GM19328 (cell line): ENCODE data around the gene CRAT.

ENCODE experiments used
- ATAC-seq: cut with Tn5 transposase; IDR thresholded peaks from one replicate; pipeline ENCODE4 v1.9.1; 2021; ENCODE audit warnings: mild to moderate bottlenecking, moderate library complexity; ENCODE audit not compliant: unreplicated experiment

Gene CRAT

DNA sequence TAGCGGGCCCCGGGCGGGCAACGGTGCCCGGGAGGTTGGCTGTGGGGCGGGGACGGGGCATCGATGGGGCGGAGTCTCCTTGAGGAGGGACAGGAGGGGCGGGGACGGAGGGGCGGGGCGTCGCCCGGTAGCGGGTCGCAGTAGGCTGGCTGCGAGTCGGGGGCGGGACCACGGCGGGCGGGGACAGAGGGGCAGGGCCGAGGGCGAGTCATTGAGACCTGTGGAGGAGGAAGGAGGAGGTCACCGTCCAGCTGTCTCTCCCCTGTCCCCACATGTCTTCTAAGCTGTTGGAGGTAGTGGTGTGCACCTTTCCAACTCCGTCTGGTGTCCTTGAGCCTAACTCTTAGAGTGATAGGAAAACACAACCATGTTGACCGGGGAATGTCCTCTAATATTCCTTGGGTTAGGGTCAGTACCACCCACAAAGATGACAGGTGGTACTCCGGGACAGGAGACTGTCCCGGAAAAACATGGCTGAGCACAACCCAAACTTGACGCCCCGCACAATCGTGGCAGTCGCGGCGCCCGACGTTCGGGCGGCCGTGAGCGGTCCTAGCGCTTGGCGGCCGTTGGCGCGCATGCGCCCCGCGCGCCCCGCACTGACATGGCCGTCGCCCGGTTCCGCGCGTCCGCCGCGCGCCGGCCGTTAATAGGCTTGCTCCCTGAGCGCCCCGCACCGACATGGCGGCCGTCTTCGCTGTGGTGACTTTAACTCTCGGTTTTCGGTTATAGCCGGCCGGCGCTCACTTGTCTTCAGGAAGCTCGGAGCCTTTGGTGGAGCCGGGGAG, at the start of gene CRAT, which contains the start of gene PTPA:
Gene CRAT, minus strand, starts transcription at position 54 of the 788 bp plus-strand sequence. CDS start 284 bp downstream, outside the sequence.
Gene PTPA, plus strand, starts transcription at position 676 of the 788 bp plus-strand sequence. CDS start 186 bp downstream, outside the sequence.
- ATAC-seq = peak; percentile 75

DNA sequence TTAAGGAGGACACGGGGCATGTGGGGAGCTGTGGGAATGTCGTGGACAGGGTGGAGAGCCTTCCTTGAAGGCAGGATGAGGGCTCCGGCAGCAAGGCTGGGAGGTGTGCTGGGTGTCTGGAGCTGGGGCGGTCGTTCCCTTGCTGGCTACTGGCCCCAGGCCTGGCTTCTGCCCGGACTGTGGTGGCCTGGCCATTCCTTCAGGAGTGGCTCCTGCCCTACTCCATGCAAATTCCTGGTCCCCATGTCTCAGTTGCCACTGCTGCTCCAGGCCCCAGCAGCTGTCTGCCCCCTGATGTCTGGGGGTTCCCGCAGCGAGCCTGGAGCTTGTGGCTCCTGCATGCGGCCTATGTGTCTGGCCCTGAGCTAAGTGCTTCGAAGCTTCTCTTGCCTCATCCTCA, 45.6 kb upstream of the CRAT start:
- ATAC-seq = no peak

DNA sequence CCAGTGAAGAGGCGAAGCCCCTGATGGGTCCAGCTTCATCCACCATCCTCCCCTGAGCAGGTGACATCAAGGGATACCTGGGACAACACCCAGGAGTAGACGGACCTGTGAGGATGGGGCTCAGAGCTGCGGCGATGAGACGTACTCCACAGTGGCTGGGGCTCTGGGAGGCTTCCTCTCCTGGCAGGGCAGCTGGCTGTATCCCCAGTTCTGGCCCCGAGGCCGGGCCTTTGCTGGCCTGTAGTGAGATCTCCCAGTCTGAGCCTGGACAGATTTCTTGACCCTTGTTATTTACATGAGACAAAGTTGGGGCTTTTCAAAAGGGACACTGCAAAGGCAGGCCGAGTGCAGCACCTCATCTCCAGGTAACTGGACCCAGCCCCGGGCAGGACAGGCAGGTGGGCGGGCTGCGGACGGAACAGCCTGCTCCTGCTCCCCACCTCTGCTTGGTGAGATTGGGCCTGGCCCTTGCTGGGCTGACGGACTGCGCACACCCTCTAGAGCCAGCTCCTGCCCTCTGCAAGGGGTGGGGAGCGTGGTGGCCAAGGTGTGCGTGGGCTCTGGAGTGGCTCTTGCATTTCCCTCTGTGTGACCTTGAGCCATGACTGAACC, 44.4 kb upstream of the CRAT start:
- ATAC-seq = no peak

DNA sequence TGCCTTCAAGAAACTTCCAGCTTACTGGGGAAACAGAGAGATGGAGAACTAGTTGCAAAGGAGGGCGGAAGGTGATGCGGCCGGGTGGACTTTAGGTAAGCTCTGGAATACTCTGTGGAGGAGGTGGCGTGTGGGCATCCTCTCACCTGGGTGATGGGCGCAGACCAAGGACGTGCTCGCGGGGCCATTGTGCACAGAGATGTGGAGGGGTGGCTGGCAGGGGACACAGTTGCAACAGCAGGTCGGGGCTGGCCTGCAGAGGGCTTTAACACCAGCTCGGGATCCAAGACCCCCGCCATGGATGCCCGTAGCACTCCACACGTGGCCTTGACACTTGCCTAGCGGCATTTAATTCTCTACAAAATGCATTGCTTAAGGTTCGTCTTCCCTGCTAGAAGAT, 40.9 kb upstream of the CRAT start:
- no peak for ATAC-seq

DNA sequence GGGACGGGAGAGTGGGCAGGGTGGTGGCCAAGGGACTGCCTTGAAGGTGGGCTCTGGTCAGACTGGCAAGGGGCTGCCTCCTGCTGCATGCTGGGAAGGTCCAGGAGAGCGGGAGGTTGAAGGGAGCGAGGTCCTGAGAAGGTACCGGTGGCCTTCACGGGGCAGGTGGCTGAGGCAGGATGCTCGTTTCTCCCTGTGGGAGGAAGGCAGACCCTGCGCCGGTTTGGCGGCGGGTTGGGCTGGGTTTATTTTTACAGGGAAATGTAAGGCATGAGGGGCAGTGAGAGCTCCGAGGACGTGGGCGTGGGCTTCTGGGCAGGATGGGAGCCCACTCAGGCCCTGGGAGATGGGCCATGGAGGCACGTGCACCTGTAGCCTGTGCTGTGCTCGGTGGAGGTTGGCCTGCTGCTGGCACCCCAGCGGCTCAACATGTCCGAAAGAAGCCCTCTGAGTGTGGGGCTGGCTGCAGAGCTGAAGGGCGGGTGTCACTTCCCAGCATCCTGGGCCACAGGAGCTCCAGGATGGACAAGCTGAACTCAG, 40.1 kb upstream of the CRAT start:
- no peak for ATAC-seq

DNA sequence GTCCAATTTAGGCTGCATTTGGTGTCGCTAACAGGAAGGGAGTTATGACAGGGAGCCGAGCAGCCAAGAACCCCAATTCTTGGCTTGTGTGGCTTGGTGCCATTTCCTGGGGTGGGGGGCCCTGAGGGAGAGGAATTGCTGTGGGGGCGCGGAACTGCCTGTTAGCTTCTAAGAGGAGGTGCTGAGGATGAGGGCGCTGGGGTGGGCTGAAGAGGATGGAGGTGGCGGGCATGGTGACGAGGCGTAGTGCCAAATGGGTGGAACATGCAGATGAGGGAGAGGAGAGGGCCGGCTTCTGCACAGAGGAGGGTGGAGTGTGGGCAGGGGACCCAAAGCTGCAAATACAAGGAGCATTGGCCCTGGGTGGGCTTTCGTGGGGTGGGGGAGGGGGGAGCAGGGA, 39.5 kb upstream of the CRAT start:
- no peak for ATAC-seq

DNA sequence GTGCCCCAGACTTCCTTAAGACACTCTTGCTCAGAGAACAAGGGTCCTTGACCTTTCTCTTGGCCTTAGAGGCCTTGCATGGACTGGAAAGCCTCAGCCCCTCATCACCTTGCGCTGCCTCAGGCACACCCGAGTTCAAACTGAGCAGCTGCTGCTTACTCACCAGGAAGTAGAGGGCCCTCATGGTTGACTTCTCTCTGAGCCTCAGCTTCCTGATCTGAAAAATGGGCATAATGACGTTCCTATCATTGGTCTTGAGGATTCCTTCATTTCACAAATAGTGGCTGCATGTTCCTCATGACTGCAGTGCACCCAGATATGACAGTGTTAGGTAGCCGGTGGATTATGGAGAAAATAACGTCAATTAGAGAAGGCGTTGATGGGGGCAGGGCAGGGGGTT, 38.8 kb upstream of the CRAT start:
- no peak for ATAC-seq

DNA sequence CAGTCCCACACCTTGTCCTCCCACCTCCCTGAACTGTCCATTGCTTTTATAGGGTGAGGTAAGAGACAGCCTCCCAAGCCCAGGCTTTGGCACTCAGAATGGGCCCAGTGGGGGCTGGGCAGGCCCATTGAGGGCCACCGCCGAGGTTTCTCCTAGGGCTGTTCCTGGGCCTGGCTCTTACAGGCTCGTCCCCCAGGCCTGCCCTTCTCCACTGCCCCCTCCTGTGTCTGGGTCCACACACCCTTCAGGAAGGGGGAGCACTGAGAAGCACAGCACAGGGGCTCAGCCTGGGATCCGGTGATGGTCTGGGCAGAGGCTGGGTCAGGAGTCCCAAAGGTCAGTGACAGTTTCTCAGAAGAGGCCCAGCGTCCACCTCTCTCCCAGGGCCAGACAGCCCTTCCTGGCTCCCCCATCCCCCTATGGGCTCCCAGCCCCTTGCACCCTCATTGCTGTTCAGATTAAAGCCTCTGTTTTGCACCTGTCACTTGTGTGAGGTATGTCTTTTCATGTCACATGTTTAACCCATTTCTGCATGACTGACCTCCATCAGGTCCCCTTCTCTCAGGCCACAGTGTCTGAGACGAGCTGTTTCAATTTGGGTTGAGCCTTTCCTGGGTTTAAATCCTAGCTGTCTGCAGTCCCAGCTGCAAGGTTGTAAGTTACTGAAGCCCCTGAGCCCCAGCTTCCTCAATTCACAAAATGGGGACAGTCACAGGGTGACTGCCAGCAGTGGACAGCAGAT, 38.0 kb upstream of the CRAT start:
- ATAC-seq = no peak

DNA sequence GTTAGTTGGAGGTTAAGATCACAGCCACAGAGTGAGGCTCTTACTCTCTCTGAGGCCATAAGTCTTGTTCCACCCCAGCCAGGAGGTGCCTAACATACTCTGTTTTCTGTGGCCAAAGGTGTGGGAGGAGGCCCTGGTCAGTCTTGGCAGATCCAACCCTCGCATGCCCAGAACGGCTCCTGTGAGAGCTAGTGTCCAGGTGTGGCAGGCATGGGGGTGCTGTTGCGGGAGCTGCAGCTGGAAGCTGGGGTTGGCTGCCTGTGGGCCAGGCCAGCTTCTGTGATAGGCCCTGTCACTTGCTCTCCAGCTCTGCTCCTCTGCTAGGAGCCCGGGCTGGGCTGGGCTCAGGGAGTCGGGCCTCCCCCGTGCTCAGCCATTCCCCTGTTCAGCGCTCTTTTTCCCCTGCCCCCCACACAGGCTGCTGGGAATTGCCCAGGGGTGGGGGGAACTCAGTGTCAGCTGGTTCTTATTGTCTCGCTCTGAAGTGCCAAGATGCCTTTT, 35.9 kb upstream of the CRAT start:
- no peak for ATAC-seq

DNA sequence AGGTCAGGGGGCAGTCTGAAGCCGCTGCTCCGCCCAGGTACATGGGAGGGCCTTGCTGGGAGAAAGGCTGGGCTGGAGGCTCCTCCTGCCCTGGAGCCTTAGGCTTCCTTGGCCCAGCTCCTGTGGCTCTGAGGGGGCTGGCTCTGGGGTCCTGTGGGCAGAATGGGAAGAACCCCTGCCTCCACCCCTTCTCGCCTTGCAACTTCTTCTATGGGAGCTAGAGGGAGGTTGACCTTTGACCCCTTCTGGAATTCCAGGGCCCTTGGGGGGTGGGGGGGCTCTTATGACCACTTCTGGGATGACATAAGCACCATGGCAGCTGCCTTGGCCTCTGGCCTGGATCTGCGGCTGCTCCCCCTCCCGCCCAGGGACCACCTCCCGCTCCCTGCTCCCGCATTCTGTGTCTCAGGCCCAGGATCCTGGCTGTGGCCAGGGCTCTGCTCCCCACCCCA, 35.3 kb upstream of the CRAT start:
- ATAC-seq = no peak

DNA sequence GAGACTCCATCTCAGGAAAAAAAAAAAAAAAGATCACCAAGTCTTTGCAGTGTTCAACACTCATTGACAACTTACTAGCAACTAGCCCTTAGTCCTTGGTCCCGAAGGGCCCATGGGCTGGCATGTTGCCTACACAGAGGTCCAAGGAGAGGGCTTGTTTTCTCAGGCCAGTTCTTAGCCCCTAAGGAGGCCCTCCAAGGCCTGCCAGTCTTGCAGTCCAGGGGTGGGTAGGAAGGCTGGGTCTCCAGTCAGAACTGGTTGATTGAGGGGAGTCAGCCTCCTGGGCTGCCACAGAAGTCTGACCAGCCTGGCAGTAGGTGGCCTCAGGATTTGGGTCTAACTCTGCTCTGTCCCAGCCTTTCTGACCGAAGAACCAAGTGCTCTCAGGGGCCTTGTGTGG, 34.7 kb upstream of the CRAT start:
- no peak for ATAC-seq

DNA sequence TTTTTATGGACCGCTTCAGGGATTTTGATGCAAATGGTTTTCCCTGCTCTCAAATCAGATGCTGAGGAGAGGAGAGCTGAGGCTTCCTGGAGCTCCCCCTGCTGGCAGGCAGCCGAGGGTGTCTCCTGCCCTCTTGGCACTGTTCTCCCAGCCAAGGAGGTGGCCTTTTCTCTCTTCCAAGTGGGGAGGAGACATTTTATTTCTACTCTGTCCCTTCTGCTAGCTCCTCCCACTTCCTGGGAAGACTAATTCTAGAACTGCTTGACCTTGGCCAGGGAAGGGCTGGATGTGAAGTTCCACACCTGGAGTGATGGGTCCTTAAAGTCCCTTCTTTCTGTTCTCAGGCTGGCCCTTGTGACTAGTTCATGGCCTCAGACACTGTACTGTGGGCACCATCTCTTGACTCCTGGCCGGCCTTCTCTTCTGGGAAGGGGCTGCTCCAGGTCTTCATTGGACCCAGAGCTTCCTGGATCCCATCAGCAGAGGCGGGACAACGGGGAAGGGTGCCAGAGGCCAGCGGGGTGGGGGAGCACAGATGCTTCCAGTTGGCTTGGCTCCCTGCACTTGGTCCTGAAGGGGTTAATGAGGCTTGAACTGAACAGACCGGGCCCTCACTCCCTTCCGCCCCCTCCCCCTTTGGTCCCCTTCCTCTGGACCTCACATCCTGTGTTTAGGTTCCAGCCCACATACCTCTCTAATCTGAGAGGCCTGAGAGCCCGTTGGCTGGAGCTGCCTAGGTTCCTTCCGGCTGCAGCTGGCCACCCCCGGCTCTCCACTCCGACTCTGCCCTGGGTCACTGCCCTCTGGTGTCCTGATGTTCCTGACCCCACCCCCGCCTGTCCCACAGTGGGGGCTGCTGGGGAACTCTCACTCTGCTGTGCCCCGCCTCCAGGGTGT, 32.7 kb upstream of the CRAT start:
- no peak for ATAC-seq

DNA sequence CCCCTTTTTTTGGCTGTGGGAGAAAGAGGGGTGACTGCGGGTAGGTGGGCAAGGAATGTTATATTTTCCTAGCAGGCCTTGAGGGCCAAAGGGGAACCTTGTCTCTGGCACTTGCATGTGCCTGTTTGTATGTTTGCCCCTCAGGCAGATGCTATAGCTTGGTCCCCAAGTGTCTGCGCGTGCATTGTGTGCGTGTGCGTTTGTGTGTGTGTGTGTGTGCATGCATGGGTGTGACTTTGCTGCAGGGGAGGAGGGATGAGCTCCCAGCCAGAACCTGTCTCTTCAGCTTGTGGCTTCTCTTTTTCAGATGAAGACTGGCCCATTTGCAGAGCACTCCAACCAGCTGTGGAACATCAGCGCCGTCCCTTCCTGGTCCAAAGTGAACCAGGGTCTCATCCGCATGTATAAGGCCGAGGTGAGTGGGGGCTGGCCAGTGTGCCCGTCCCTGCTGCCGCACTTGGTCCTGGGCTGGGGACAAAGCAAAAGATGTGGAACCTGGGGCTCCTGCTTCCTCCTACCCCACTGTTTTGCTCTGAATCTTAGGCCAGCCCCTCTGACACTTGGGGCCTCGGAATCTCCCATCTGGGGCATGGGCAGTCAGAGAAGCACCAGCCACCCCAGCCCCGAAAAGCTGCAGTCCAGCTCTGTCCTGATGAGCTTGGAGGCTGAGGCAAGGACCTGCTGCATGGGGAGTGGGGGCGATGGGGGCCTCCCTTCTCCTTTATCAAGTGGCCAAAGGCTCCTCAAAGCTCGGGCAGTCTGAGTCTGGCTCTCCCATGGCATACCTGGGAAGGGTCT, 31.7 kb upstream of the CRAT start:
- no peak for ATAC-seq

DNA sequence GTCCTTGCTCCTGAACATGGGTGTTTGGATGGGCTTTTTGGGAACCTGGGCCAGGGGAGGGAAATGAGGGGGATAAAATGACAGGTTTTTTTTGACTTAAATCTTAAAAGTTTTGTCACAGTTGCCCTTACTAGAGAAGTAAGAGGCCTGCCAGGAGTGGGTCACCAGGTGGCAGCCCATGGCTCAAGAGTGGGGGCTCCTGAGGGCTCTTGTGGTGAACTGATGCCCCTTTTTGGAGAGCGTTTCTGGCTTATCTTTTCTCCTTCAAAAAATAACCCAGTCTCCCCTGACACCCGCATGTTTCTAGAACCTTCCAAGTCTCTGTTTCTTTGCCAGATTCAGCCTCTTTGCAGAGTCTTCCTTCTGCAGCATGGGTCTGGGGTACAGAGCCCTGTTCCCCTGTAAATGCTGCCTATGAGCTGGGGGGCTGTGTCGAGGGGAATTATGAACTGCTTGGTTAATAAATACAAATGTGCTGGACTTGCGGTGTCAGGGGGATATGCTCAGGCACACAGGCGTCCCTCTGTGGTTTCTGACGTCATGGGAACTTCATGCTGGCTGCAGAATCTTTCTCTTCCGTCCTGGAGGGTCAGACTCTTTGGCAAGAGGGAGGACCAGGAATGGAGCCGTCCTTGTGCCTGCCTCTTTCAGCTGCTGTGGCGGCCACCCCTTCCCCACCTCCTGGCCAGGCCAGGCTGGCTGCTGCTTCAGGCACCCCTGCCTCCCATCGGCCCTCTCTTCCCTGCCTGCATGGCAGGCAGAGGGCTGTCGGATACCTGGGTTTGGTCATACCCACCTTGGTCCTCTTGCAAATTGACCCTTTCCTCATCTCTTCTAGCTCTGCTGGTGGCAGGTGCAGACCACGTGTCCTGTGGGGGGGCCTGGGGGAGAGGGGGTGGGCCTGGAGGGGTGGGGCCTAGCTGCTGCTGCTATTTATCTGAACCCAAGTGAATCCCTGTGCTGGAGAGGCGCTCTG, 30.8 kb upstream of the CRAT start:
- no peak for ATAC-seq

DNA sequence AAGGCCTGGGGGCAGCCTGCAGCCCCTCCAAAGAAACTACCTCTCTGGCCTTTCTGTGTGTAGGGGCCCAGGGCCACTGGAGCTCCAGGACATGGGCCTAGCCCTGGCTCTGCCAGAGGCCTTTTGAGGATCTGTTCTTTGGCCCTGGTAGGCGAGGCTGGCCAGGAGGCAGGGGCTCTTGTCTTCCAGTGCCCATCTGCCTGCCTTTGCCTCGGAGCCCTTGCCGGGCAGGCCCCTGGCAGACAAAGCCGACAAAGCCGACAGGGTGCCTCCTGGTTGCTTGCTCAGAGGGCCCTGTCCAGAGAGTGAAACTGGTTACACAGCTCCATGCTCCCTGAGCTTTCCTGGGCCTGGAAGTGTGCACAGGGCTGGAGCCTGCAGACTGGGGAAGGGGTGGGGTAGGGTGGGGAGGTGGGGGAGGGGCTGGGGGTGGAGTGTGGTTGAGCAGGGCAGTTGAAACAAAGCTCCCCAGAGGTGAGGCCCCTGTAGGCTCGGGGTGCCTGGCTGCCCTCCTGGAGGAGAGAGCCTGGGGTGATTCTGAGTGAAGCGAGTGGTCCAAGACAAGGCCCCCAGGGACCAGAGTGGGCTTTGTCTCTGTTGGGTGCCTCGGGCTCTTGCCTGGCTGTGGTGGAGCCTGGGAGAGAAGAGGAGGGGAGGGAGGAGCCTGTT, 29.9 kb upstream of the CRAT start:
- no peak for ATAC-seq

DNA sequence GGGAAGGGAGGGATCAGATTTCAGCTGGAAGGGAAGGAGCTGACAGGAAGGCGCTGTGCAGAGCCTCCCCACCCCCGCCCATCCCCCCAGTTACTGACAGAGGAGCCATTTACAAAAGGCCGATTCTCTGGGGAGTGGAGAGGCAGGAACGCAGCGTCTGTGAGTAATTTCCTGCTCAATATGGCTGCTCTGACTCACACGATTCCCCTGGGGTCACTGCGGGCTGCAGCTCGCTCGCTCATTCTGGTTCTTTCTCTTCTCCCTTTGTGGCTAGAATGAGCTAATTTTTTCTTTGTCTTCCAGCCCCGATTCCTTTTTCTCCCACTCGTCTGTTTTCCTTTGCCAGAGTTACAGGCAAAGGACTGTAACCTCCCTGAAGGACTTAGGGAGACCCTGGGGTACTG, 29.4 kb upstream of the CRAT start:
- ATAC-seq = no peak

DNA sequence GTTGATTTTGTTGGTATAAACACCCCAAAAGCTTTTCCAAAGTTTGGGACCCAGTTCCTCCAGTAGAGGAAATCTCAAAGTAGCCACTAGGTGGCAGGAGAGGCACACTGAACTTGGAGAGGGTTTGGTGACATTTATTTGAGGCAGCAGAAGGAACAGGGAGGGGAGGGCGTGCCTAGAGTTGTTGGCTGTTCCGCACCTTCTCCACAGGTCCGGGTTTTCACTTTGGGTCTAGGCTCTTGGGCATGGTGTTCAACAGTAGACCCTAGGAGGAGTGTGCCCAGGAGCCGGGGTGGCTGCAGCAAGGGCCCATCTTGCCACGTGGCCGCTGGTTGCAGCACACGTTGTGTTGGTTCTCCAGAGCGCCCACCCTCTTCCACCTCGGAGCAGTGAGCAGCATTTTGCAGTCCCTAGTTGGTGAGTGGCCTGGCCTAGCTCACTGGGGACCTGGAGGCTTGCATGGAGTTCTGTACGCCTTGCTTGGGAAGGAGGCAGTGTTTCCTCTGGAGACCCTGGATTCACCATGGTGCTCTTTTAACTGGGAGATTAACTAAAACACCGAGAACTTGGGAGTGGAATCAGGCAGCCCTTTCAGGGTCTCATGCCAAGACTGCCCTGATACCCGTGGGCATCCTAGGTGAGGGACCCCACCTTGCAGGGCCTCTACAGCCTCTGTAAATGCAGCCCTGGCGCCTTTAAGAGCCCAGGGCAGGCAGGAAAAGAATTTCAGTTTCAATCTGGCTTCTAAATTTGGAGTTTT, 28.8 kb upstream of the CRAT start:
- ATAC-seq = no peak
